Sigmoid colon (tissue), 4 donors: ENCODE results near the gene DAB2IP.

Experiments
- CTCF ChIP-seq, 4 experiments: fragments of 450-650 bp in 3 of 4; fragments of 200-600 bp in 1 of 4; IDR thresholded peaks; one replicate each; pipeline ENCODE4 v1.5.1; 2016 to 2019; ENCODE audit warnings: antibody characterized with exemption in 4 of 4, mild to moderate bottlenecking in 3 of 4, moderate library complexity in 2 of 4
- EP300 ChIP-seq, 4 donors: sonication (generic); formaldehyde crosslinking; IDR thresholded peaks; one replicate each; pipeline ENCODE4 v1.6.1; 2017; ENCODE audit warnings: antibody characterized with exemption in 4 of 4
- POLR2A ChIP-seq, 2 donors: fragments of 450-650 bp; IDR thresholded peaks; one replicate each; pipeline ENCODE4 v1.6.1; 2016; ENCODE audit warnings: antibody characterized with exemption in 2 of 2, mild to moderate bottlenecking in 2 of 2, moderate library complexity in 2 of 2
- POLR2AphosphoS5 ChIP-seq, 4 donors: sonication (generic); formaldehyde crosslinking; IDR thresholded peaks; one replicate each; pipeline ENCODE4 v1.6.1; 2017; ENCODE audit warnings: antibody characterized with exemption in 4 of 4

DNA sequence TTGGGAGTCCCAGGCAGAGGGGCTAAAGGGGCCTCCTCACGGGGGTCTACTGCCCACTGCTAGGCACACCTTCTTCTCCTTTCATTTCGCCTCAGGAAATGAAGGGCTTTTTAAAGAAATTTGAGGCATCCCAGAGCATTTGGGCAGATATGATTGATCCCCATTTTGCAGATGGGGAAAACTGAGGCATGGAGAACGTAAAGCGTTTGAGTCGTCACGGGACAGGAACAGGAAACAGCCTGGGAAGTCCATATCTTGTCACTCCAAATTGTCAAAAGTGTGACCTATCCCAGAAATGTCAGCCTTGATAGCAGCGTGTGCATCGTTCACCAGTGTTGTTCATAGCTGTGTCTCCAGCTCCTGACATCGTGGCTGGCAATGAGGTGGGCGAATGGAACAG is 98.2 kb downstream of the DAB2IP start:
- TF ChIP-seq CTCF (IDR thresholded peaks at IDR 0.05), result no peak
- TF ChIP-seq POLR2A (IDR thresholded peaks at IDR 0.05), result no peak
- TF ChIP-seq EP300 (IDR thresholded peaks at IDR 0.05), result no peak
- no peak for TF ChIP-seq POLR2AphosphoS5 (IDR thresholded peaks at IDR 0.05)
